Liver (tissue), 9 donors: ENCODE data around the gene KCP. TPM values are rescaled to one million over a fixed set of nuclear protein-coding genes. Genes with fewer than 3 reads are reported as not detected.

Source experiments
- DNase-seq: peaks from one replicate; pipeline ENCODE4 v3.0.0-alpha.2; 2017; ENCODE audit warnings: low spot score
- H3K27ac ChIP-seq, 2 donors: one replicate each; pipeline ENCODE4 v1.7.0; 2013; ENCODE audit warnings: inconsistent platforms in 2 of 2, low read length in 2 of 2, control low read depth in 1 of 2, low read depth in 1 of 2, mild to moderate bottlenecking in 1 of 2
- H3K27me3 ChIP-seq, 4 donors: one replicate each; pipeline versions ENCODE4 v1.6.1 to v1.7.0; 2013; ENCODE audit warnings: low read length in 3 of 4, inconsistent platforms in 1 of 4, mild to moderate bottlenecking in 1 of 4, moderate library complexity in 1 of 4; ENCODE audit not compliant: control insufficient read depth in 4 of 4, insufficient read depth in 4 of 4
- H3K36me3 ChIP-seq, 4 donors: one replicate each; pipeline versions ENCODE4 v1.6.1 to v1.7.0; 2013; ENCODE audit warnings: low read length in 3 of 4, mild to moderate bottlenecking in 3 of 4, low read depth in 1 of 4, moderate library complexity in 1 of 4; ENCODE audit not compliant: control insufficient read depth in 4 of 4, insufficient read depth in 3 of 4
- H3K4me1 ChIP-seq, 4 donors: one replicate each; pipeline versions ENCODE4 v1.6.1 to v1.7.0; 2013; ENCODE audit warnings: low read length in 3 of 4, mild to moderate bottlenecking in 3 of 4, moderate library complexity in 1 of 4; ENCODE audit not compliant: control insufficient read depth in 4 of 4, insufficient read depth in 4 of 4
- H3K4me3 ChIP-seq, 3 donors: one replicate each; pipeline versions ENCODE4 v1.6.1 to v1.7.0; 2013; ENCODE audit warnings: low read length in 3 of 3, control low read depth in 1 of 3, low read depth in 1 of 3, mild to moderate bottlenecking in 1 of 3
- H3K9ac ChIP-seq, 2 donors: one replicate each; pipeline ENCODE4 v1.7.0; 2013; ENCODE audit warnings: low read length in 2 of 2, mild to moderate bottlenecking in 2 of 2, moderate library complexity in 2 of 2, control low read depth in 1 of 2, low read depth in 1 of 2
- H3K9me3 ChIP-seq, 4 donors: one replicate each; pipeline versions ENCODE4 v1.6.1 to v1.7.0; 2013; ENCODE audit warnings: low read length in 3 of 4; ENCODE audit not compliant: control insufficient read depth in 4 of 4
- EGR1 ChIP-seq, 2 donors: IDR thresholded peaks; 2 replicates each; pipeline ENCODE4 v1.6.1; 2016 to 2018; ENCODE audit warnings: antibody characterized with exemption in 2 of 2, low read depth in 2 of 2
- FOXA1 ChIP-seq: IDR thresholded peaks from 2 replicates; pipeline ENCODE4 v1.6.1; 2016; ENCODE audit warnings: antibody characterized with exemption
- FOXA2 ChIP-seq: IDR thresholded peaks from 2 replicates; pipeline ENCODE4 v1.6.1; 2016; ENCODE audit warnings: antibody characterized with exemption
- GABPA ChIP-seq, 2 donors: IDR thresholded peaks in 1 of 2; conservative IDR thresholded peaks in 1 of 2; 2 replicates each; pipeline ENCODE4 v1.6.1; 2016; ENCODE audit warnings: antibody characterized with exemption in 2 of 2, mild to moderate bottlenecking in 1 of 2, moderate library complexity in 1 of 2
- HNF4A ChIP-seq, 2 donors: conservative IDR thresholded peaks; 2 replicates each; pipeline ENCODE4 v1.6.1; 2016; ENCODE audit warnings: antibody characterized with exemption in 2 of 2, mild to moderate bottlenecking in 2 of 2
- JUND ChIP-seq, 2 donors: IDR thresholded peaks; 2 replicates each; pipeline ENCODE4 v1.6.1; 2016; ENCODE audit warnings: antibody characterized with exemption in 2 of 2
- NR2F2 ChIP-seq: IDR thresholded peaks from 2 replicates; pipeline ENCODE4 v1.6.1; 2016; ENCODE audit warnings: antibody characterized with exemption
- RAD21 ChIP-seq, 2 donors: IDR thresholded peaks; 2 replicates each; pipeline ENCODE4 v1.6.1; 2016; ENCODE audit warnings: antibody characterized with exemption in 2 of 2, mild to moderate bottlenecking in 2 of 2
- RXRA ChIP-seq, 2 donors: IDR thresholded peaks; 2 replicates each; pipeline ENCODE4 v1.6.1; 2017 to 2018; ENCODE audit warnings: antibody characterized with exemption in 2 of 2, mild to moderate bottlenecking in 1 of 2
- SP1 ChIP-seq: IDR thresholded peaks from 2 replicates; pipeline ENCODE4 v1.6.1; 2018; ENCODE audit warnings: antibody characterized with exemption, mild to moderate bottlenecking
- TAF1 ChIP-seq: conservative IDR thresholded peaks from 2 replicates; pipeline ENCODE4 v1.6.1; 2016; ENCODE audit warnings: antibody characterized with exemption, mild to moderate bottlenecking
- YY1 ChIP-seq: IDR thresholded peaks from 2 replicates; pipeline ENCODE4 v1.6.1; 2016; ENCODE audit warnings: antibody characterized with exemption, mild to moderate bottlenecking
- WGBS: extraction: QIAGEN DNeasy Blood & Tissue Kit; methylation state at CpG from one replicate; pipeline ENCODE4 v1.1.7; 2013; 5-methylcytosine and 5-hydroxymethylcytosine counted together
- polyA plus RNA-seq, 2 donors: library from polyadenylated mRNA; stranded (reverse) in 1 of 2; unstranded in 1 of 2; fragments of 200-250 nt in 1 of 2; fragments of >200 nt in 1 of 2; fragmentation: Nextera tagmentation in 1 of 2; extraction: Ambion mirVana in 1 of 2; gene quantifications; one replicate each; pipeline versions ENCODE4 v1.2.1 to v1.2.3, GENCODE V29; 2013 to 2015
- total RNA-seq, 2 donors: library from RNA; depleted of rRNA; stranded (reverse); fragments of >200 nt; gene quantifications; one replicate each; pipeline ENCODE4 v1.2.3, GENCODE V29; 2014
- TF ChIP-seq, protein P1 (sequence below): IDR thresholded peaks from 2 replicates; pipeline ENCODE4 v1.6.1; 2016; ENCODE audit warnings: antibody characterized with exemption
- TF ChIP-seq, protein P2 (sequence below): IDR thresholded peaks from 2 replicates; pipeline ENCODE4 v1.6.1; 2016; ENCODE audit warnings: antibody characterized with exemption, mild to moderate bottlenecking
- TF ChIP-seq, protein P3 (sequence below): IDR thresholded peaks from 2 replicates; pipeline ENCODE4 v1.6.1; 2016; ENCODE audit warnings: antibody characterized with exemption
- TF ChIP-seq, protein P4 (sequence below): IDR thresholded peaks from 2 replicates; pipeline ENCODE4 v1.6.1; 2016; ENCODE audit warnings: antibody characterized with exemption
- TF ChIP-seq, protein P5 (sequence below): fragments of 150-350 bp; IDR thresholded peaks from 2 replicates; pipeline ENCODE4 v1.5.1; 2017; ENCODE audit warnings: improper control_type of control experiment, low read depth, low read length; ENCODE audit not compliant: missing input control
- donor health status: healthy.
- donor health status: healthy.
- donor health status: healthy.
- donor health status: healthy.
- donor health status: healthy.

KCP gene
- total and polyA plus RNA-seq, 4 donors: 0.02 to 0.08 (median 0.05) TPM; not detected in 1

DNA sequence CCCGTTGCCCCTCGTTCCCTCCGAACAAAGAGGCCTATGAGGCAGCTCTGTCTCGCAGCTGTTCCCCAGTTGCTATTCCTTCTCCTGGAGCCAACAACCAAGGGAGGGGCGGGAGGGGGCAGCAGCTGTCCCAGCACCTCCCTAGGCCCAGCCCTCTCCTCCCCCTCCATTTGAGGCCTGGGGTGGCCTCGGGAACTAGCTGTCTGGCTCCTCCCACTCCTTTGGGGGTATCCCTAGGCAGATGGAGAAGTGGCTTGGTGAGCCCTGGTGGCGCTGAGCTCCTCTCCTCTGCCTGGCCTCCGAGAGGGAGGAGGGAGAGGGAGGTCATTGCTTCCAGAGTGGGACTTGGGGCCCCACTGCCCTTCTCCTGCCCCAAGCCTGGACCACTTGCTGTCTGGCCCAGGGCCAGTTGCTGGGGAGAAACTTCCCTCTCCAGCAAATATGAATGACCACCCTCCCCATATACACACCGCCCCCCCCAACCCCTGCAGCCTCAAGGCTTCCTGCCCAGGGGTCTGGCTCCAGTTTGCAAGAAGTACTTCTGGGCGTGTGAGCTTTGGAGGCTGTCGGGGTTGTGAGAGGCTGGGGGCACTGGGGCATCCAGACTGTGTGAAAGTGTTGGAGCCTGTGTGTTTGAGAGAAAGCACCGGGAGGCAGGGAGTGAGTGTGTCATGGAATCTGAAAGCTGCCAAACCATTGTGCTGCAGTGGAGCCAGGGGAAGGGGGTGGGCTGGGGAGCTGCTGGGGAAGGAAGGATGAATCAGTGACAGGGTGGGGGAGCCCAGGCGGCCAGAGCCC is 77.2 kb downstream of the KCP start:
- H3K9me3 ChIP-seq: no peaks in the 10 kb centered on the region
- 41% methylated on average over 13 of the region's 13 CpGs for WGBS
- no peak overlapping the region for H3K27ac ChIP-seq
- H3K36me3 ChIP-seq: no peaks in the 10 kb centered on the region
- DNase-seq: no peak
- H3K9ac ChIP-seq: no peak overlapping the region
- TF ChIP-seq, protein P1, sequence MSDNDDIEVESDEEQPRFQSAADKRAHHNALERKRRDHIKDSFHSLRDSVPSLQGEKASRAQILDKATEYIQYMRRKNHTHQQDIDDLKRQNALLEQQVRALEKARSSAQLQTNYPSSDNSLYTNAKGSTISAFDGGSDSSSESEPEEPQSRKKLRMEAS: no peak
- TF ChIP-seq NR2F2: no peak
- TF ChIP-seq SP1: no peak
- TF ChIP-seq TAF1: no peak
- no peak for TF ChIP-seq RXRA (IDR thresholded peaks at IDR 0.05)
- TF ChIP-seq YY1: no peak
- TF ChIP-seq, protein P2, sequence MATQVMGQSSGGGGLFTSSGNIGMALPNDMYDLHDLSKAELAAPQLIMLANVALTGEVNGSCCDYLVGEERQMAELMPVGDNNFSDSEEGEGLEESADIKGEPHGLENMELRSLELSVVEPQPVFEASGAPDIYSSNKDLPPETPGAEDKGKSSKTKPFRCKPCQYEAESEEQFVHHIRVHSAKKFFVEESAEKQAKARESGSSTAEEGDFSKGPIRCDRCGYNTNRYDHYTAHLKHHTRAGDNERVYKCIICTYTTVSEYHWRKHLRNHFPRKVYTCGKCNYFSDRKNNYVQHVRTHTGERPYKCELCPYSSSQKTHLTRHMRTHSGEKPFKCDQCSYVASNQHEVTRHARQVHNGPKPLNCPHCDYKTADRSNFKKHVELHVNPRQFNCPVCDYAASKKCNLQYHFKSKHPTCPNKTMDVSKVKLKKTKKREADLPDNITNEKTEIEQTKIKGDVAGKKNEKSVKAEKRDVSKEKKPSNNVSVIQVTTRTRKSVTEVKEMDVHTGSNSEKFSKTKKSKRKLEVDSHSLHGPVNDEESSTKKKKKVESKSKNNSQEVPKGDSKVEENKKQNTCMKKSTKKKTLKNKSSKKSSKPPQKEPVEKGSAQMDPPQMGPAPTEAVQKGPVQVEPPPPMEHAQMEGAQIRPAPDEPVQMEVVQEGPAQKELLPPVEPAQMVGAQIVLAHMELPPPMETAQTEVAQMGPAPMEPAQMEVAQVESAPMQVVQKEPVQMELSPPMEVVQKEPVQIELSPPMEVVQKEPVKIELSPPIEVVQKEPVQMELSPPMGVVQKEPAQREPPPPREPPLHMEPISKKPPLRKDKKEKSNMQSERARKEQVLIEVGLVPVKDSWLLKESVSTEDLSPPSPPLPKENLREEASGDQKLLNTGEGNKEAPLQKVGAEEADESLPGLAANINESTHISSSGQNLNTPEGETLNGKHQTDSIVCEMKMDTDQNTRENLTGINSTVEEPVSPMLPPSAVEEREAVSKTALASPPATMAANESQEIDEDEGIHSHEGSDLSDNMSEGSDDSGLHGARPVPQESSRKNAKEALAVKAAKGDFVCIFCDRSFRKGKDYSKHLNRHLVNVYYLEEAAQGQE: no peak
- TF ChIP-seq EGR1 (IDR thresholded peaks at IDR 0.05; ENCODE audit: low read depth in 2 of 2): no peak
- TF ChIP-seq, protein P3, sequence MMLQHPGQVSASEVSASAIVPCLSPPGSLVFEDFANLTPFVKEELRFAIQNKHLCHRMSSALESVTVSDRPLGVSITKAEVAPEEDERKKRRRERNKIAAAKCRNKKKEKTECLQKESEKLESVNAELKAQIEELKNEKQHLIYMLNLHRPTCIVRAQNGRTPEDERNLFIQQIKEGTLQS: no peak
- no peak for TF ChIP-seq HNF4A (conservative IDR thresholded peaks at IDR 0.05)
- peaks cover 3 to 13% (median 7%) of the 10 kb centered on the region in 4 donors for H3K4me1 ChIP-seq
- no peak overlapping the region for H3K4me3 ChIP-seq
- peaks cover 0 to 5% (median 0%) of the 10 kb centered on the region in 4 donors for H3K27me3 ChIP-seq

DNA sequence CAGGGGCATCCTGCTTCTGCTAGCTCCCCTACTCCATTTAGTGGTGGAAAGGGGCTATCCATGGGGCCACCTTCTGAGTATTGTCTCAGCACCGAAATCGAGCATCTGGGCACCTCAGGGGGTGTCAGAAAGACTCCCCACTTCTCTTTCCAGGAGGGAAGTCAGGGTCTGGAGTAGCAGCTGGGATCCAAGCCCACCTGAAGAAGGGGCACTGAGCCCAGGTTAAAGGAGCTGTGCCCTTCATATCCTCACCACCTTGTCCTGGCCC is 77.7 kb downstream of the KCP start:
- Histone ChIP-seq H3K9ac (no peak overlapping the region), H3K36me3 (no peaks in the 10 kb centered on the region), H3K4me3 (no peak overlapping the region), H3K27me3 (peaks cover 0 to 5% (median 0%) of the 10 kb centered on the region in 4 donors), H3K27ac (no peak overlapping the region), H3K9me3 (no peaks in the 10 kb centered on the region), H3K4me1 (peaks cover 3 to 13% (median 7%) of the 10 kb centered on the region in 4 donors)
- no peak for DNase-seq
- WGBS: 29% methylated on average over 2 of the region's 2 CpGs
- TF ChIP-seq YY1 (no peak), GABPA (IDR thresholded peaks at IDR 0.05 in 1 of 2, conservative IDR thresholded peaks at IDR 0.05 in 1 of 2) (no peak), SP1 (no peak), JUND (IDR thresholded peaks at IDR 0.05) (no peak), RXRA (IDR thresholded peaks at IDR 0.05) (no peak), HNF4A (conservative IDR thresholded peaks at IDR 0.05) (no peak), TAF1 (no peak), EGR1 (IDR thresholded peaks at IDR 0.05; ENCODE audit: low read depth in 2 of 2) (no peak), FOXA1 (no peak), NR2F2 (no peak), RAD21 (IDR thresholded peaks at IDR 0.05) (no peak), FOXA2 (no peak)
- TF ChIP-seq, protein P1: no peak
- TF ChIP-seq, protein P3: no peak
- TF ChIP-seq, protein P2: no peak
- TF ChIP-seq, protein P4, sequence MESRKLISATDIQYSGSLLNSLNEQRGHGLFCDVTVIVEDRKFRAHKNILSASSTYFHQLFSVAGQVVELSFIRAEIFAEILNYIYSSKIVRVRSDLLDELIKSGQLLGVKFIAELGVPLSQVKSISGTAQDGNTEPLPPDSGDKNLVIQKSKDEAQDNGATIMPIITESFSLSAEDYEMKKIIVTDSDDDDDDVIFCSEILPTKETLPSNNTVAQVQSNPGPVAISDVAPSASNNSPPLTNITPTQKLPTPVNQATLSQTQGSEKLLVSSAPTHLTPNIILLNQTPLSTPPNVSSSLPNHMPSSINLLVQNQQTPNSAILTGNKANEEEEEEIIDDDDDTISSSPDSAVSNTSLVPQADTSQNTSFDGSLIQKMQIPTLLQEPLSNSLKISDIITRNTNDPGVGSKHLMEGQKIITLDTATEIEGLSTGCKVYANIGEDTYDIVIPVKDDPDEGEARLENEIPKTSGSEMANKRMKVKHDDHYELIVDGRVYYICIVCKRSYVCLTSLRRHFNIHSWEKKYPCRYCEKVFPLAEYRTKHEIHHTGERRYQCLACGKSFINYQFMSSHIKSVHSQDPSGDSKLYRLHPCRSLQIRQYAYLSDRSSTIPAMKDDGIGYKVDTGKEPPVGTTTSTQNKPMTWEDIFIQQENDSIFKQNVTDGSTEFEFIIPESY: no peak
- TF ChIP-seq, protein P5, sequence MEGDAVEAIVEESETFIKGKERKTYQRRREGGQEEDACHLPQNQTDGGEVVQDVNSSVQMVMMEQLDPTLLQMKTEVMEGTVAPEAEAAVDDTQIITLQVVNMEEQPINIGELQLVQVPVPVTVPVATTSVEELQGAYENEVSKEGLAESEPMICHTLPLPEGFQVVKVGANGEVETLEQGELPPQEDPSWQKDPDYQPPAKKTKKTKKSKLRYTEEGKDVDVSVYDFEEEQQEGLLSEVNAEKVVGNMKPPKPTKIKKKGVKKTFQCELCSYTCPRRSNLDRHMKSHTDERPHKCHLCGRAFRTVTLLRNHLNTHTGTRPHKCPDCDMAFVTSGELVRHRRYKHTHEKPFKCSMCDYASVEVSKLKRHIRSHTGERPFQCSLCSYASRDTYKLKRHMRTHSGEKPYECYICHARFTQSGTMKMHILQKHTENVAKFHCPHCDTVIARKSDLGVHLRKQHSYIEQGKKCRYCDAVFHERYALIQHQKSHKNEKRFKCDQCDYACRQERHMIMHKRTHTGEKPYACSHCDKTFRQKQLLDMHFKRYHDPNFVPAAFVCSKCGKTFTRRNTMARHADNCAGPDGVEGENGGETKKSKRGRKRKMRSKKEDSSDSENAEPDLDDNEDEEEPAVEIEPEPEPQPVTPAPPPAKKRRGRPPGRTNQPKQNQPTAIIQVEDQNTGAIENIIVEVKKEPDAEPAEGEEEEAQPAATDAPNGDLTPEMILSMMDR: no peak
